AML-193 (cell line): ENCODE data around the gene C19orf12.
A peak's percentile ranks its signal among the peaks of the same experiment; 100 is the strongest.
"Not testable (repeated sequence)": the region's sequence is repeated elsewhere in the genome, so short reads cannot be mapped to it uniquely, and the experiment has no call there.

Experiments used
- DNase-seq, 2 experiments: peaks; one replicate each; lab custom pipeline; 2025; lab: John Stamatoyannopoulos, UW

The C19orf12 gene

GRCh38 chr19:29675120-29675649, 39.9 kb downstream of the C19orf12 start:
- no peak for DNase-seq

- DNase-seq, result no peak
Observed at GRCh38 chr19:29674374-29675119, 40.5 kb downstream of the C19orf12 start.

- DNase-seq, result no peak
Observed at GRCh38 chr19:29673451-29674371, 41.4 kb downstream of the C19orf12 start.

- no peak for DNase-seq
Observed at GRCh38 chr19:29672933-29673336, 42.1 kb downstream of the C19orf12 start.

GRCh38 chr19:29672319-29672932, 42.6 kb downstream of the C19orf12 start:
- no peak for DNase-seq

- DNase-seq, result no peak
Observed at GRCh38 chr19:29671393-29672160, 43.5 kb downstream of the C19orf12 start.

GRCh38 chr19:29671026-29671392, 44.1 kb downstream of the C19orf12 start:
- not testable (repeated sequence) for DNase-seq

GRCh38 chr19:29670255-29670654, 44.8 kb downstream of the C19orf12 start:
- DNase-seq, result no peak

- no peak for DNase-seq
Observed at GRCh38 chr19:29668746-29669609, 46.1 kb downstream of the C19orf12 start.

GRCh38 chr19:29667901-29668341, 47.1 kb downstream of the C19orf12 start:
- no peak for DNase-seq

- DNase-seq, result no peak
Observed at GRCh38 chr19:29667387-29667783, 47.7 kb downstream of the C19orf12 start.

- no peak for DNase-seq
Observed at GRCh38 chr19:29666578-29667386, 48.3 kb downstream of the C19orf12 start.

- no peak for DNase-seq
Observed at GRCh38 chr19:29665826-29666577, 49.1 kb downstream of the C19orf12 start.

GRCh38 chr19:29665215-29665825, 49.7 kb downstream of the C19orf12 start, which contains the start of gene PLEKHF1:
Gene PLEKHF1 (plus strand): TSS chr19:29665461. CDS start chr19:29673840, 8,379 bp downstream.
- peak; percentile 66 to 67 for DNase-seq

- peak; percentile 62 to 66 for DNase-seq
Observed at GRCh38 chr19:29664753-29665214, 50.3 kb downstream of the C19orf12 start.

GRCh38 chr19:29663861-29664752, 51.0 kb downstream of the C19orf12 start:
- DNase-seq, result no peak
